GM21619 (cell line): ENCODE data around the gene NME8.
"Not testable (repeated sequence)": the region's sequence is repeated elsewhere in the genome, so short reads cannot be mapped to it uniquely, and the experiment has no call there.

Source experiments
- ATAC-seq: cut with Tn5 transposase; IDR thresholded peaks from one replicate; pipeline ENCODE4 v1.9.1; 2021; ENCODE audit not compliant: unreplicated experiment

The NME8 gene

GRCh38 chr7:37848297-37848696, at the start of gene NME8:
TSS of gene NME8 (plus strand) at chr7:37848597. CDS start at chr7:37850267, 1,670 bp downstream.
- ATAC-seq, result no peak

GRCh38 chr7:37806152-37806551, 42.2 kb upstream of the NME8 start:
- ATAC-seq, result no peak

- ATAC-seq, result not testable (repeated sequence)
Measured at GRCh38 chr7:37812161-37812580, 36.2 kb upstream of the NME8 start.

GRCh38 chr7:37815671-37816371, 32.6 kb upstream of the NME8 start:
- ATAC-seq, result peak; percentile 87

GRCh38 chr7:37816922-37817590, 31.3 kb upstream of the NME8 start:
- ATAC-seq, result no peak

GRCh38 chr7:37817591-37817960, 30.8 kb upstream of the NME8 start:
- no peak for ATAC-seq

GRCh38 chr7:37817996-37818720, 30.2 kb upstream of the NME8 start:
- no peak for ATAC-seq

GRCh38 chr7:37820708-37821468, 27.5 kb upstream of the NME8 start:
- peak; percentile 62 for ATAC-seq

GRCh38 chr7:37822946-37823345, 25.5 kb upstream of the NME8 start:
- ATAC-seq, result no peak

- no peak for ATAC-seq
Measured at GRCh38 chr7:37823557-37823956, 24.8 kb upstream of the NME8 start.

GRCh38 chr7:37825038-37825437, 23.4 kb upstream of the NME8 start:
- ATAC-seq, result no peak

- peak; percentile 56 for ATAC-seq
Measured at GRCh38 chr7:37826825-37827224, 21.6 kb upstream of the NME8 start.

GRCh38 chr7:37831244-37831643, 17.2 kb upstream of the NME8 start:
- no peak for ATAC-seq

- peak; percentile 81 for ATAC-seq
Measured at GRCh38 chr7:37832194-37832593, 16.2 kb upstream of the NME8 start.

- ATAC-seq, result no peak
Measured at GRCh38 chr7:37833107-37833817, 15.1 kb upstream of the NME8 start.

GRCh38 chr7:37833818-37834146, 14.6 kb upstream of the NME8 start:
- ATAC-seq, result no peak

- ATAC-seq, result no peak
Measured at GRCh38 chr7:37853468-37853867, 5.1 kb downstream of the NME8 start.

- no peak for ATAC-seq
Measured at GRCh38 chr7:37882086-37882485, 33.7 kb downstream of the NME8 start.

GRCh38 chr7:37893359-37893758, 45.0 kb downstream of the NME8 start:
- no peak for ATAC-seq

- no peak for ATAC-seq
Measured at GRCh38 chr7:37894671-37895070, 46.3 kb downstream of the NME8 start.
